HL-60 (cell line): ENCODE results near the gene UFM1.

ENCODE experiments used
- CTCF ChIP-seq: IDR thresholded peaks from one replicate; pipeline ENCODE4 v1.5.1; 2011; ENCODE audit warnings: low read length, control low read depth, inconsistent platforms; ENCODE audit not compliant: insufficient read depth
- POLR2AphosphoS5 ChIP-seq: IDR thresholded peaks from 2 replicates; pipeline ENCODE4 v1.6.1; 2012; ENCODE audit warnings: low read depth

DNA sequence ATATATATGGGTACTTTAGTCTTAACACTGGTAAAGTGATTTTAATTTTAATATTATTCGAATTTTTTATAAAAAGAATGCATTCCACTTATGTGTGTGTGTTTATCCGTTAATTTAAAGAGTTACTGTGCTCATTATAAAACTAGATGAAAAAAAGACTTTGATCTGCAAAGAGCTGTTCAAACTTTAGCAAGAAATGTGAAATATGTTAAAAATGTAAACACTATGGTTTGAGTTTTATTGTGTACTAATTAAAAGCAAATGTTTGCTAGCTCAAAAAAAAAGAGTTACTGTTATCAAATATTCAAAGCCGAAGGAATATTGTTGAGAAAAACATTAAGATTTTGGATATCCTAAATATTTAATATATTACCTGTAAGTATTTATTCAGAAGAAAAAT is 34.5 kb downstream of the UFM1 start:
- TF ChIP-seq CTCF (no peak), POLR2AphosphoS5 (no peak)
